DND-41 (cell line): ENCODE measurements around the gene OARD1.
A peak's percentile ranks its signal among the peaks of the same experiment; 100 is the strongest.

ENCODE experiments used
- EZH2 ChIP-seq: IDR thresholded peaks from 3 replicates; pipeline ENCODE4 v1.6.1; 2012; ENCODE audit warnings: borderline replicate concordance, low read depth, mild to moderate bottlenecking, moderate library complexity, low read length, inconsistent platforms; ENCODE audit not compliant: severe bottlenecking
- TF ChIP-seq, protein P1 (sequence below): IDR thresholded peaks from 2 replicates; pipeline ENCODE4 v1.5.1; 2012; ENCODE audit warnings: borderline replicate concordance, low read length, moderate library complexity, mild to moderate bottlenecking; ENCODE audit not compliant: poor library complexity, severe bottlenecking; ENCODE audit errors: extremely low read depth

DNA sequence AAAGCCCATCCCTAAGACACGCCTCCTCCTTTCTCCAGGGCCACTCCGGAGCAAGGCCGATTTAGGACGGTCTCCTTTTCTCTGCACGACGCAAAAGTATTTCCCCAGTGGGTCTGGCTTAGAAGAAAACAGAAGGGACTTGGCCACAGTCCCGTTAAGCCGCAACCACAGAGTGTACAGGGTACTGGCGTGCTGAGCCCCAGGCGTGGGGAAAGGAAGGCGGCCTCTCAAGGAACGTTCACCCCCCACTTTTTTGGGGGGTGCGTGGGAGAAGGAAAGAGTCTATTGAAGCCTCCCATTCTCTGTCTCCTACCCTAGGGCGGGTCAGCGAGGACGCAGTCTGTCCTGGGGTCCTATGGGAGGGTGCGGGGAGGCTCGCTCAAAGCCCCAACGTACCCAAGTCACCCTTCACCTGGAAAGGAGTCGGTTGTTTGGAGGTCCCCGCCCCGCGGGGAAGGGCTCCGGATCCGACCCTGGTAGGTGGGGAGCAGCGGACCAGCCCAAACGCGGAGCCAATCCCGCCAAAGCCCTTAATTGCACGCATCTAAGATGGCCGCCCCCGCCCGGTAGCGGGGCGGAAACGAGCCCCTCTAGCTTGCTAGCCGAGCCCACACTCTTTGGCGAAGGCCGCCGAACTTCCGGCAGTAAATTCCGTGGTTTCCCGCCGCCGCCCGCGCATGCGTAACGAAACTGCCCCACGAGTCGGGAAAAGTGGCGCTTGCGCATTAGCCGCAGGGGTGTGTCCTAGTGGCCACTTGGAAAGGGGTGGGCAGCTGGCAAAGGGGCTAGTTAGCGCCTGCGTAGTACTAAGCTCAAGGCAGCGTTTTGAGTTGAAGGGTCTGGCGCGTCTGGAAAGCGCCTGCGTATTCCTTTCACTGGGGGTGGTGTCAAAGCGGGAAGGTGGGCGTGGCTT, at the start of gene OARD1:
- TF ChIP-seq, protein P1, sequence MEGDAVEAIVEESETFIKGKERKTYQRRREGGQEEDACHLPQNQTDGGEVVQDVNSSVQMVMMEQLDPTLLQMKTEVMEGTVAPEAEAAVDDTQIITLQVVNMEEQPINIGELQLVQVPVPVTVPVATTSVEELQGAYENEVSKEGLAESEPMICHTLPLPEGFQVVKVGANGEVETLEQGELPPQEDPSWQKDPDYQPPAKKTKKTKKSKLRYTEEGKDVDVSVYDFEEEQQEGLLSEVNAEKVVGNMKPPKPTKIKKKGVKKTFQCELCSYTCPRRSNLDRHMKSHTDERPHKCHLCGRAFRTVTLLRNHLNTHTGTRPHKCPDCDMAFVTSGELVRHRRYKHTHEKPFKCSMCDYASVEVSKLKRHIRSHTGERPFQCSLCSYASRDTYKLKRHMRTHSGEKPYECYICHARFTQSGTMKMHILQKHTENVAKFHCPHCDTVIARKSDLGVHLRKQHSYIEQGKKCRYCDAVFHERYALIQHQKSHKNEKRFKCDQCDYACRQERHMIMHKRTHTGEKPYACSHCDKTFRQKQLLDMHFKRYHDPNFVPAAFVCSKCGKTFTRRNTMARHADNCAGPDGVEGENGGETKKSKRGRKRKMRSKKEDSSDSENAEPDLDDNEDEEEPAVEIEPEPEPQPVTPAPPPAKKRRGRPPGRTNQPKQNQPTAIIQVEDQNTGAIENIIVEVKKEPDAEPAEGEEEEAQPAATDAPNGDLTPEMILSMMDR, result peak; percentile 49
- TF ChIP-seq EZH2, result no peak
